ENCODE results near the gene AOC3. TPM values are rescaled to one million over a fixed set of nuclear protein-coding genes. Genes with fewer than 3 reads are reported as not detected.

Gene AOC3
- total and polyA plus RNA-seq, 2 of the 8 experiments (the other 6 are each of a cell fraction or from before 2014, with no cell fraction given): 2.5 to 2.7 TPM

DNA sequence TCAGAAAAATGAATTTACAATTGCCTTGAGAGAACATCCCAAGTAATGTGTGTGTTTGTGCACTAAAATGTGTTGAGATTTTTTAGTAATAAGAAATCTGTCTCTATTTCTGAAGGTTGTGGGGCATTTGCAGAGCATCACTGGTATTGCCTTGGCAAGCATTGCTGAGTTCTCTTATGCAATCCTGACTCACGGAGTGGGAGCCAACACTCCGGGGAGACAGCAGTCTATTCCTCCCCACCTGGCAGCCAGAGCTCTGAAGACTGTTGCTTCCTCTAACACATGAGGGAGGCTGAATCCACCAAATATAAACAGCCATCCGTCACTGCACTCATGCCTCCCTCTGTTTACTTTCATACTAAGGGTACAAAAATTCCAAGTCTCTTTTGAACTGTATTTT lies 41.7 kb upstream of the AOC3 start (continued):
- TF ChIP-seq SIRT6 (IDR thresholded peaks at IDR 0.05; ENCODE audit: low read length): no peak
- no peak for TF ChIP-seq KDM1A (IDR thresholded peaks at IDR 0.05; ENCODE audit: borderline replicate concordance, low read length)
- TF ChIP-seq SIX5 (IDR thresholded peaks at IDR 0.05; ENCODE audit: low read depth, low read length): no peak
- no peak for TF ChIP-seq TAF1 (IDR thresholded peaks at IDR 0.05; ENCODE audit: low read depth, low read length)
- no peak for TF ChIP-seq KDM4A (IDR thresholded peaks at IDR 0.05; ENCODE audit: low read depth, low read length, severe bottlenecking)

All from H1 (cell line).